ENCODE measurements around the gene COL25A1. TPM values are rescaled to one million over a fixed set of nuclear protein-coding genes. Genes with fewer than 3 reads are reported as not detected.

The COL25A1 gene
- total RNA-seq, 1 experiment from 2014 or later: not detected

GRCh38 chr4:109067508-109068235 is 234.8 kb downstream of the COL25A1 start:
- intact Hi-C loops (cut with micrococcal nuclease; ENCODE audit: unreplicated experiment) (no loop called here), in situ Hi-C loops (cut with HindIII; ENCODE audit: low pct_unique_long_range_greater_than_20kb, low sequenced_read_pairs) (no loop called here)
- Histone ChIP-seq H3K27me3 (ENCODE audit: control insufficient read depth, insufficient read depth, low read length) (no peaks in the 10 kb centered on the region), H3K9me3 (ENCODE audit: control insufficient read depth, insufficient read depth, low read depth, low read length) (no peaks in the 10 kb centered on the region), H3K36me3 (ENCODE audit: control insufficient read depth, insufficient read depth, low read length) (no peaks in the 10 kb centered on the region), H3K27ac (ENCODE audit: low read length) (no peak overlapping the region), H3K4me1 (ENCODE audit: control insufficient read depth, insufficient read depth, low read length) (no peaks in the 10 kb centered on the region), H3K4me3 (ENCODE audit: low read depth in 2 of 2, low read length in 2 of 2) (no peak overlapping the region)
- no TSS peak for BruUV-seq (replicated peaks)
- TF ChIP-seq CTCF (IDR thresholded peaks at IDR 0.05) (no peak), SIN3A (IDR thresholded peaks at IDR 0.05; ENCODE audit: borderline replicate concordance, insufficient read depth, low read depth, low read length) (no peak), POLR2AphosphoS5 (IDR thresholded peaks at IDR 0.05; ENCODE audit: low read depth, low read length) (no peak), TCF7L2 (IDR thresholded peaks at IDR 0.05; ENCODE audit: low read depth, low read length) (no peak), REST (IDR thresholded peaks at IDR 0.05; ENCODE audit: insufficient read depth in 1 of 2, low read depth in 2 of 2, low read length in 1 of 2) (no peak)
- CTCF ChIA-PET: no interaction called here
- POLR2A ChIA-PET: no interaction called here
- DNase-seq (ENCODE audit: low read depth, low spot score) (no peak), ATAC-seq (no peak)

GRCh38 chr4:109065006-109065405 is 237.5 kb downstream of the COL25A1 start:
- Histone ChIP-seq H3K9me3 (ENCODE audit: control insufficient read depth, insufficient read depth, low read depth, low read length) (no peaks in the 10 kb centered on the region), H3K27me3 (ENCODE audit: control insufficient read depth, insufficient read depth, low read length) (no peaks in the 10 kb centered on the region), H3K4me1 (ENCODE audit: control insufficient read depth, insufficient read depth, low read length) (no peaks in the 10 kb centered on the region), H3K36me3 (ENCODE audit: control insufficient read depth, insufficient read depth, low read length) (no peaks in the 10 kb centered on the region), H3K27ac (ENCODE audit: low read length) (no peak overlapping the region), H3K4me3 (ENCODE audit: low read depth in 2 of 2, low read length in 2 of 2) (no peak overlapping the region)
- no peak for TF ChIP-seq CTCF (IDR thresholded peaks at IDR 0.05)
- no peak for TF ChIP-seq REST (IDR thresholded peaks at IDR 0.05; ENCODE audit: insufficient read depth in 1 of 2, low read depth in 2 of 2, low read length in 1 of 2)
- no peak for TF ChIP-seq TCF7L2 (IDR thresholded peaks at IDR 0.05; ENCODE audit: low read depth, low read length)
- TF ChIP-seq POLR2AphosphoS5 (IDR thresholded peaks at IDR 0.05; ENCODE audit: low read depth, low read length): no peak
- DNase-seq (ENCODE audit: low read depth, low spot score) (no peak), ATAC-seq (no peak)
- in situ Hi-C loops (cut with HindIII; ENCODE audit: low pct_unique_long_range_greater_than_20kb, low sequenced_read_pairs): no loop called here
- ChIA-PET POLR2A (no interaction called here), CTCF (no interaction called here)
- no TSS peak for BruUV-seq (replicated peaks)
- intact Hi-C loops (cut with micrococcal nuclease; ENCODE audit: unreplicated experiment): no loop called here

All from Panc1 (cell line).